ENCODE measurements around the gene TRAK2. TPM values are rescaled to one million over a fixed set of nuclear protein-coding genes. Genes with fewer than 3 reads are reported as not detected.

TRAK2 gene
- total and polyA plus RNA-seq, 2 donors from 2014 or later: 16.6 to 65.8 TPM

DNA sequence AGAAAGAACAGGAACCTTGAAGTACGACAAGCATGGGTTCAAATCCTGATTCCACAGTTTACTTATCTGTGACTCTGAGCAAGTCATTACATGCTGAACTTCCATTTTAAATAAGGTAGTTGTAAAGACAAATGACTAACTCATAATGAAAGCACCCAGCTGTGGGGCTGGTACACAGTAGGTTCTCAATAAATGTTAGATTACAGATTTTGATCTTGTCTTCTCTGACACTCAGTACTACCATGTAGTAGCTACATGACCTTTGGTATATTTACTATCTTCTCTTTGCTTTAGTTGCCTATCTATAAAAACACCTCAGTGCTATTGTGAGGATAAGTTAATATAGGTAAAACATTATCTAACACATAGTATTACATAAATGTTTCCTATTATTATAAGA lies 3.2 kb downstream of the TRAK2 start:
- no peak overlapping the region for H3K27ac ChIP-seq (ENCODE audit: low read depth in 2 of 2, low read length in 2 of 2)
- no peaks in the 10 kb centered on the region for H3K27me3 ChIP-seq (ENCODE audit: control insufficient read depth, insufficient read depth, low read length)
- TF ChIP-seq, protein P1, sequence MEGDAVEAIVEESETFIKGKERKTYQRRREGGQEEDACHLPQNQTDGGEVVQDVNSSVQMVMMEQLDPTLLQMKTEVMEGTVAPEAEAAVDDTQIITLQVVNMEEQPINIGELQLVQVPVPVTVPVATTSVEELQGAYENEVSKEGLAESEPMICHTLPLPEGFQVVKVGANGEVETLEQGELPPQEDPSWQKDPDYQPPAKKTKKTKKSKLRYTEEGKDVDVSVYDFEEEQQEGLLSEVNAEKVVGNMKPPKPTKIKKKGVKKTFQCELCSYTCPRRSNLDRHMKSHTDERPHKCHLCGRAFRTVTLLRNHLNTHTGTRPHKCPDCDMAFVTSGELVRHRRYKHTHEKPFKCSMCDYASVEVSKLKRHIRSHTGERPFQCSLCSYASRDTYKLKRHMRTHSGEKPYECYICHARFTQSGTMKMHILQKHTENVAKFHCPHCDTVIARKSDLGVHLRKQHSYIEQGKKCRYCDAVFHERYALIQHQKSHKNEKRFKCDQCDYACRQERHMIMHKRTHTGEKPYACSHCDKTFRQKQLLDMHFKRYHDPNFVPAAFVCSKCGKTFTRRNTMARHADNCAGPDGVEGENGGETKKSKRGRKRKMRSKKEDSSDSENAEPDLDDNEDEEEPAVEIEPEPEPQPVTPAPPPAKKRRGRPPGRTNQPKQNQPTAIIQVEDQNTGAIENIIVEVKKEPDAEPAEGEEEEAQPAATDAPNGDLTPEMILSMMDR (IDR thresholded peaks at IDR 0.05; ENCODE audit: borderline replicate concordance, extremely low read depth, insufficient read depth): no peak
- peaks cover 0 to 5% (median 3%) of the 10 kb centered on the region in 3 donors for H3K4me1 ChIP-seq (ENCODE audit: control insufficient read depth in 2 of 3, insufficient read depth in 2 of 3, low read depth in 1 of 3, low read length in 3 of 3)
- no peaks in the 10 kb centered on the region for H3K36me3 ChIP-seq (ENCODE audit: control insufficient read depth in 2 of 3, insufficient read depth in 3 of 3, low read length in 3 of 3)
- DNase-seq (no peak), FAIRE-seq (no peak)
- intact Hi-C loops (cut with DNase I): no loop called here
- H3K9me3 ChIP-seq (ENCODE audit: control insufficient read depth in 2 of 3, insufficient read depth in 1 of 3, low read length in 3 of 3): no peaks in the 10 kb centered on the region
- H3K4me3 ChIP-seq (ENCODE audit: low read length in 3 of 3): no peak overlapping the region
- no peak overlapping the region for H3K9ac ChIP-seq (ENCODE audit: low read length in 3 of 3)

DNA sequence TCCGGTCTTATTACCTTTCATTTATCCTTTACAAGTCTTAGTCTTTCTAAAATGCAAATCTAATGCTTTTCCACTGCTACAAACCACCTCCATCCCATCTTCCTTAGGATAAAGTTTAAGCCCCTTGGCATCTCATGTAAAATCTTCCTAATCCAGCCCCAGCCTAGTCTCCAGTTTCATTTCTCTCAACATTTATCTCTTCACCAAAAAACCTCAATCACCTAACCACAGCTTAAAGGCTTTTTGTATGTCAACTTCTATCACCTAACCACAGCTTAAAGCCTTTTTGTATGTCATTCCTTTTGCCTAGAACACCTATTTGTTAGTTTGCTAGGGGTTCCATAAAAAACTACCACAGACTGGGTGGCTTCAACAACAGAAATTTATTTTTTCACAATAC lies 4.2 kb downstream of the TRAK2 start:
- Histone ChIP-seq H3K9ac (ENCODE audit: low read length in 3 of 3) (no peak overlapping the region), H3K27me3 (ENCODE audit: control insufficient read depth, insufficient read depth, low read length) (no peaks in the 10 kb centered on the region), H3K27ac (ENCODE audit: low read depth in 2 of 2, low read length in 2 of 2) (no peak overlapping the region), H3K4me3 (ENCODE audit: low read length in 3 of 3) (no peak overlapping the region), H3K4me1 (ENCODE audit: control insufficient read depth in 2 of 3, insufficient read depth in 2 of 3, low read depth in 1 of 3, low read length in 3 of 3) (peaks cover 0 to 3% (median 0%) of the 10 kb centered on the region in 3 donors), H3K36me3 (ENCODE audit: control insufficient read depth in 2 of 3, insufficient read depth in 3 of 3, low read length in 3 of 3) (no peaks in the 10 kb centered on the region), H3K9me3 (ENCODE audit: control insufficient read depth in 2 of 3, insufficient read depth in 1 of 3, low read length in 3 of 3) (no peaks in the 10 kb centered on the region)
- FAIRE-seq (no peak), DNase-seq (no peak)
- TF ChIP-seq, protein P1 (IDR thresholded peaks at IDR 0.05; ENCODE audit: borderline replicate concordance, extremely low read depth, insufficient read depth): no peak
- intact Hi-C loops (cut with DNase I): no loop called here

DNA sequence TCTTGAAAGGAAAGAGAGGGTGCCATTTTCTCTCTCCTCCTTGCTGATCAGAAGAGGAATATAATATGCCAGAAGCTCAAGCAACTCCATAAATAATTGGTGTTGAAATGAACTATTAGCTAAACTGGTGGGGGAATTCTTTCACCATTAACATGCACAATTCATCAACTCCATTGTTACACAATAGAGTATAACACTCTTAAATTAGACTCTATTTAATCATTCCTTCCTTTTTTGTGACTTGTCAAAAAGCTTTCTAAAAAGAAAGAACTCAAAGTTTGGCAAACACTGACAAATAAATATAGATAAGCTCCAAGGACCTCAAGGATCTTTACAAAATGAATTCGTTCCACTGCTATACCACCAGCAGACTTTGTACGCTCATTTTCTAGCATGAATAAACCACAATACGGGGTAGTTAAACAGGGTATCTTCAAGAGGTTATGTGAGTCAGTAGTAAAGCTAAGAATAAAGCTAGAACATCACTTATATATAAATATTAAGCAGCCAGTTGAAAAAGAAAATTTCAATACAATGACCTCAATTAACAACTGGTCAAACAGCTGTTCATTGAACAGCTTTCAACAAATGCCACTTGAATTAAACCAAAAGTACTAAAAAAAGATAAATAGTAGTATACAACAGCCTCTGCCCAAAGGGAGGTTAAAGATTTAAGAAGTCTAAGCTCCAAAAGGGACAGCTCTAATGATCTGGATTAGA lies 6.4 kb downstream of the TRAK2 start:
- Histone ChIP-seq H3K4me1 (ENCODE audit: control insufficient read depth in 2 of 3, insufficient read depth in 2 of 3, low read depth in 1 of 3, low read length in 3 of 3) (no peaks in the 10 kb centered on the region), H3K27ac (ENCODE audit: low read depth in 2 of 2, low read length in 2 of 2) (no peak overlapping the region), H3K27me3 (ENCODE audit: control insufficient read depth, insufficient read depth, low read length) (no peaks in the 10 kb centered on the region), H3K4me3 (ENCODE audit: low read length in 3 of 3) (no peak overlapping the region), H3K9me3 (ENCODE audit: control insufficient read depth in 2 of 3, insufficient read depth in 1 of 3, low read length in 3 of 3) (no peaks in the 10 kb centered on the region), H3K36me3 (ENCODE audit: control insufficient read depth in 2 of 3, insufficient read depth in 3 of 3, low read length in 3 of 3) (no peaks in the 10 kb centered on the region), H3K9ac (ENCODE audit: low read length in 3 of 3) (no peak overlapping the region)
- intact Hi-C loops (cut with DNase I): no loop called here
- FAIRE-seq (no peak), DNase-seq (no peak)
- TF ChIP-seq, protein P1 (IDR thresholded peaks at IDR 0.05; ENCODE audit: borderline replicate concordance, extremely low read depth, insufficient read depth): no peak

Measured in kidney (tissue), 14 donors.